SK-N-MC (cell line): ENCODE data around the gene LIMK1.

Experiments used
- EZH2 ChIP-seq: fragments of 200-600 bp; sonication (generic); IDR thresholded peaks from one replicate; pipeline ENCODE4 v1.6.1; 2017; ENCODE audit warnings: antibody characterized with exemption
- FOXP2 ChIP-seq: optimal IDR thresholded peaks from 2 replicates; pipeline ENCODE3; 2011; ENCODE audit warnings: mild to moderate bottlenecking, moderate library complexity; ENCODE audit not compliant: insufficient read depth; ENCODE audit errors: extremely low read length, control extremely low read depth
- POLR2AphosphoS5 ChIP-seq: IDR thresholded peaks from 2 replicates; pipeline ENCODE4 v1.6.1; 2012; ENCODE audit warnings: mild to moderate bottlenecking, low read depth, low read length, borderline replicate concordance

DNA sequence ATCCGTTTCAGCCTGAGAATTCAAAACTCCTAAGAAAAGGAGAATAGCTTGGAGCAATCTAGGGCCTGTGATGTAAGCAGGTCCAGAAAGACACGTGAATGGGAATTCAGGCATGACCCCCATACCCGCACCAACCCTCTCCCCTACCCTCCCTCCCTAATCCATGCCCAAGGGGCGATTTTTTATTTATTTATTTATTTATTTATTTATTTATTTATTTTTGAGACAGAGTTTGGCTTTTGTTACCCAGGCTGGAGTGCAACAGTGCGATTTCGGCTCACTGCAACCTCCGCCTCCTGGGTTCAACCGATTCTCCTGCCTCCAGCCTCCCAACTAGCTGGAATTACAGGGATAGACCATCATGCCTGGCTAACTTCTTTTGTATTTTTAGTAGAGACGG, 74.0 kb downstream of the LIMK1 start:
- TF ChIP-seq POLR2AphosphoS5 (no peak), EZH2 (no peak), FOXP2 (no peak)
